Mesenchymal stem cell (in vitro differentiated cells and primary cell): ENCODE data around the gene AK5.
A peak's percentile ranks its signal among the peaks of the same experiment; 100 is the strongest.
"Not testable (repeated sequence)": the region's sequence is repeated elsewhere in the genome, so short reads cannot be mapped to it uniquely, and the experiment has no call there.

Experiments used
- DNase-seq: peaks from one replicate; pipeline ENCODE4 v3.0.0-alpha.2; 2013
- H2AFZ ChIP-seq: one replicate; pipeline ENCODE4 v1.6.1; 2013; ENCODE audit warnings: low read depth, mild to moderate bottlenecking, control low read depth, inconsistent platforms, low read length, moderate library complexity
- H2AK5ac ChIP-seq: 2 replicates; pipeline ENCODE4 v1.6.1; 2013; ENCODE audit warnings: low read length, moderate library complexity, mild to moderate bottlenecking, inconsistent platforms; ENCODE audit not compliant: severe bottlenecking
- H2BK120ac ChIP-seq: one replicate; pipeline ENCODE4 v1.6.1; 2013; ENCODE audit warnings: low read depth, mild to moderate bottlenecking, inconsistent platforms, low read length, moderate library complexity
- H2BK12ac ChIP-seq, 2 experiments: one replicate each; pipeline ENCODE4 v1.6.1; 2013; ENCODE audit warnings: inconsistent platforms in 2 of 2, low read length in 2 of 2, mild to moderate bottlenecking in 2 of 2, moderate library complexity in 2 of 2, control low read depth in 1 of 2
- H2BK15ac ChIP-seq: one replicate; pipeline ENCODE4 v1.6.1; 2013; ENCODE audit warnings: mild to moderate bottlenecking, low read depth, inconsistent platforms; ENCODE audit not compliant: poor library complexity, severe bottlenecking
- H2BK5ac ChIP-seq: 2 replicates; pipeline ENCODE4 v1.6.1; 2013; ENCODE audit warnings: low read depth, mild to moderate bottlenecking, low read length, control low read depth, inconsistent platforms; ENCODE audit not compliant: poor library complexity, severe bottlenecking
- H3K14ac ChIP-seq, 2 experiments: one replicate each; pipeline ENCODE4 v1.6.1; 2013; ENCODE audit warnings: inconsistent platforms in 2 of 2, low read length in 2 of 2, control low read depth in 1 of 2, mild to moderate bottlenecking in 1 of 2, moderate library complexity in 1 of 2
- H3K18ac ChIP-seq, 2 experiments: one replicate each; pipeline ENCODE4 v1.6.1; 2013; ENCODE audit warnings: inconsistent platforms in 2 of 2, low read length in 2 of 2, control low read depth in 1 of 2, low read depth in 1 of 2, mild to moderate bottlenecking in 1 of 2
- H3K23ac ChIP-seq, 2 experiments: one replicate each; pipeline ENCODE4 v1.6.1; 2013; ENCODE audit warnings: inconsistent platforms in 2 of 2, low read length in 2 of 2, mild to moderate bottlenecking in 2 of 2, moderate library complexity in 2 of 2, control low read depth in 1 of 2
- H3K27ac ChIP-seq: 2 replicates; pipeline ENCODE4 v1.5.1; 2013; ENCODE audit warnings: mild to moderate bottlenecking, moderate library complexity, low read length, control low read depth, inconsistent platforms; ENCODE audit not compliant: poor library complexity, severe bottlenecking
- H3K27me3 ChIP-seq, 2 experiments: 2 replicates each; pipeline versions ENCODE4 v1.6.1 to v1.7.0; 2013; ENCODE audit warnings: low read length in 2 of 2, mild to moderate bottlenecking in 2 of 2, moderate library complexity in 2 of 2, control low read depth in 1 of 2, inconsistent platforms in 1 of 2; ENCODE audit not compliant: control insufficient read depth in 1 of 2, insufficient read depth in 1 of 2
- H3K36me3 ChIP-seq, 2 experiments: 2 replicates each; pipeline versions ENCODE4 v1.6.1 to v1.7.0; 2013; ENCODE audit warnings: low read length in 2 of 2, control low read depth in 1 of 2, inconsistent platforms in 1 of 2, low read depth in 1 of 2, mild to moderate bottlenecking in 1 of 2; ENCODE audit not compliant: insufficient read depth in 2 of 2, control insufficient read depth in 1 of 2
- H3K4ac ChIP-seq, 2 experiments: one replicate each; pipeline ENCODE4 v1.6.1; 2013; ENCODE audit warnings: inconsistent platforms in 2 of 2, low read length in 2 of 2, mild to moderate bottlenecking in 2 of 2, moderate library complexity in 2 of 2, control low read depth in 1 of 2, low read depth in 1 of 2
- H3K4me1 ChIP-seq: 2 replicates; pipeline ENCODE4 v1.6.1; 2013; ENCODE audit warnings: low read depth, low read length, control low read depth; ENCODE audit not compliant: control insufficient read depth, insufficient read depth
- H3K4me2 ChIP-seq: 2 replicates; pipeline ENCODE4 v1.6.1; 2013; ENCODE audit warnings: low read length, mild to moderate bottlenecking, inconsistent platforms; ENCODE audit not compliant: poor library complexity, severe bottlenecking
- H3K4me3 ChIP-seq, 2 experiments: 2 replicates each; pipeline versions ENCODE4 v1.5.1 to v1.7.0; 2013; ENCODE audit warnings: low read length in 2 of 2, mild to moderate bottlenecking in 2 of 2, control low read depth in 1 of 2, low read depth in 1 of 2; ENCODE audit not compliant: insufficient read depth in 1 of 2
- H3K79me1 ChIP-seq: replicated peaks from 2 replicates; pipeline ENCODE4 v1.6.1; 2013; ENCODE audit warnings: mild to moderate bottlenecking, control low read depth, low read length, inconsistent platforms; ENCODE audit not compliant: poor library complexity, severe bottlenecking
- H3K9ac ChIP-seq: 2 replicates; pipeline ENCODE4 v1.7.0; 2013; ENCODE audit warnings: mild to moderate bottlenecking, low read length, moderate library complexity
- H3K9me3 ChIP-seq: 2 replicates; pipeline ENCODE4 v1.7.0; 2013; ENCODE audit warnings: mild to moderate bottlenecking, low read length; ENCODE audit not compliant: control insufficient read depth
- H4K8ac ChIP-seq: one replicate; pipeline ENCODE4 v1.6.1; 2013; ENCODE audit warnings: inconsistent platforms, mild to moderate bottlenecking, low read length, moderate library complexity
- H4K91ac ChIP-seq: one replicate; pipeline ENCODE4 v1.6.1; 2013; ENCODE audit warnings: mild to moderate bottlenecking, low read length, inconsistent platforms
- WGBS: methylation state at CpG from one replicate; pipeline ENCODE4 v1.1.7; 2013; ENCODE audit warnings: mixed read lengths; 5-methylcytosine and 5-hydroxymethylcytosine counted together

AK5 gene

DNA sequence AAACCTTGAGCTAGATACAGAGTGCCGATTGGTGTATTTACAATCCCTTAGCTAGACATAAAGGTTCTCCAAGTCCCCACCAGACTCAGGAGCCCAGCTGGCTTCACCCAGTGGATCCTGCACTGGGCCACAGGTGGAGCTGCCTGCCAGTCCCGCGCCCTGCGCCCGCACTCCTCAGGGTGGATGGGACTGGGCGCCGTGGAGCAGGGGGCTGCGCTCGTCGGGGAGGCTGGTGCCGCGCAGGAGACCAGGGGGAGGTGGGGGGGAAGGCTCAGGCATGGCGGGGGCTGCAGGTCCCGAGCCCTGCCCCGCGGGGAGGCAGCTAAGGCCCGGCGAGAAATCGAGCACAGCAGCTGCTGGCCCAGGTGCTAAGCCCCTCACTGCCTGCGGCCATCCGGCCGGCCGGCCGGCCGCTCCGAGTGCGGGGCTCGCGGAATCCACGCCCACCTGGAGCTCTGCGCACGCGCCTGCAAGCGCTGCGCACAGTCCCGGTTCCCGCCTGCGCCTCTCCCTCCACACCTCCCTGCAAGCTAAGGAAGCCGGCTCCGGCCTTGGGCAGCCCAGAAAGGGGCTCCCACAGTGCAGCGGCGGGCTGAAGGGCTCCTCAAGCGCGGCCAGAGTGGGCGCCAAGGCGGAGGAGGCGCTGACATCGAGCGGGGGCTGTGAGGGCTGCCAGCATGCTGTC is 249.9 kb downstream of the AK5 start:
- DNase-seq, H3K4me2 ChIP-seq, H3K4ac ChIP-seq, H2AK5ac ChIP-seq, H4K91ac ChIP-seq, H4K8ac ChIP-seq, H3K4me3 ChIP-seq, H3K9ac ChIP-seq, H2BK5ac ChIP-seq, H2AFZ ChIP-seq, H3K9me3 ChIP-seq, H2BK12ac ChIP-seq, H3K79me1 ChIP-seq, H3K18ac ChIP-seq, H3K27me3 ChIP-seq, H3K14ac ChIP-seq, H3K23ac ChIP-seq, H3K27ac ChIP-seq, H2BK120ac ChIP-seq, H3K4me1 ChIP-seq: not testable (repeated sequence)
- WGBS, result 99% methylated on average over 42 of the region's 49 CpGs
- peak overlapping the region; percentile 38 for H2BK15ac ChIP-seq
- H3K36me3 ChIP-seq, result peaks cover 0 to 14% of the 10 kb centered on the region in 2 experiments

DNA sequence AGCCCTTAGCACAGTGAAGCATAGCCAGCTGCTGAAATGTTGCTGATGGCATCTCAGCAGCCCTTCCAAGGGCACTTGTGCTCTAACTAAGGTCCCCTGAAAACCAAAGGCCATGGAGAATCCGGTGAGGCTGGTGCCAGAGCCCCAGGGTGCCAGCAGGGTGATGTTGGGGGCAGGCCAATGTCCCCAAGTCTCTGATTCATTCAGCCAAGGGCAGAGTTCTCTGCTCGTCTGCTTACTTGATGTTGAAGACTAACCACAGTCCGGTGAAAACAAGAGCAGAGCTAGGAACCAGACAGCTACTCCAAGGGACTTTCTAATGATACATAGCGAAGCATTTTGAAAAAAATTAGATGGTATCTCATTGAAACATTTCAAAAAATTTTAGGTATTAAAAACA is 250.8 kb downstream of the AK5 start:
- no peak overlapping the region for H3K23ac ChIP-seq
- H3K27ac ChIP-seq, result no peak overlapping the region
- no peak overlapping the region for H3K4me2 ChIP-seq
- H3K4me3 ChIP-seq, result no peak overlapping the region
- no peak overlapping the region for H2AFZ ChIP-seq
- peak overlapping the region; percentile 46 for H4K8ac ChIP-seq
- peak overlapping the region; percentile 97 for H2BK15ac ChIP-seq
- H3K9ac ChIP-seq, result no peak overlapping the region
- peaks cover 10% of the 10 kb centered on the region for H3K4me1 ChIP-seq
- H3K18ac ChIP-seq, result peak overlapping the region in 1 of 2 experiments; percentile 44
- H2BK5ac ChIP-seq, result no peak overlapping the region
- H3K79me1 ChIP-seq, result peaks cover 3% of the 10 kb centered on the region
- peak overlapping the region; percentile 19 for H2BK120ac ChIP-seq
- H3K9me3 ChIP-seq, result no peaks in the 10 kb centered on the region
- H3K4ac ChIP-seq, result peak overlapping the region; percentile 1 to 47
- peaks cover 0 to 14% of the 10 kb centered on the region in 2 experiments for H3K36me3 ChIP-seq
- no peak for DNase-seq
- 93% methylated on average over 3 of the region's 4 CpGs for WGBS
- peak overlapping the region; percentile 31 for H2AK5ac ChIP-seq
- H4K91ac ChIP-seq, result peak overlapping the region; percentile 61
- H3K14ac ChIP-seq, result no peak overlapping the region
- peak overlapping the region in 1 of 2 experiments; percentile 61 for H2BK12ac ChIP-seq
- H3K27me3 ChIP-seq, result no peaks in the 10 kb centered on the region

DNA sequence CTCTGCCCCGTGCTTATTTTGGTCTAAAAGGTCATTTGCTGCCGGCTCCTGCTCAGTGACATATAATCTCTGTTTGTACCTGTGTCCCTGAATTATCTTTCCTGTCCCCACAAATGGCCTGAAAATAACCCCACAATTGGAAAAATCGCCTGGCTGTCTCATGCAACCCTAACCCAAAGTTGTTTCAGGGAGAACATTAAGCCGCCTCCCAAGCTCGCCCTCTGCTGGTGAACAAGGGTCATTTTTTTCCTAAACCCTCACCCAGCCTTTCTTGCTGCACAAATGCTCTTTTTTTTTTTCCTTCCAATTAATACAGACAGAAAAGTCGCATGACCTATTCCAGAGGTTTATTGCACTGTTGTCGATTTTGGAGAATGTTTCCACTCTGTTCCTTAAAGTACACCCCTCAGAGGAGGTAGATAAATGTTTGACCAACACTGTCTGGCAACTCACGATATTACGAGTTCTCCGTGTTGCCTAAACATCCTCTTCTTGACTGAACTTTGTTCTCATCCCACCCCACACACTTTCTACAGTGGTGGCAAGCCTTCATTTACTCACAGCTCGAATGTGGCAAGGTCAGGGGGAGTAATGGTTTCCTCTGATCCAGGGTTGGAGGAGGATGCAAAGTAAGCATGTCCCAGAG is 252.0 kb downstream of the AK5 start:
- H3K18ac ChIP-seq, result peak overlapping the region; percentile 66 to 77
- H4K91ac ChIP-seq, result peak overlapping the region; percentile 78
- H2AFZ ChIP-seq, result no peak overlapping the region
- peak overlapping the region in 1 of 2 experiments; percentile 80 for H3K4ac ChIP-seq
- H3K4me1 ChIP-seq, result peaks cover 12% of the 10 kb centered on the region
- peak; percentile 67 for DNase-seq
- H3K27me3 ChIP-seq, result no peaks in the 10 kb centered on the region
- no peak overlapping the region for H3K14ac ChIP-seq
- 41% methylated on average over 10 of the region's 11 CpGs for WGBS
- H3K23ac ChIP-seq, result no peak overlapping the region
- H2BK5ac ChIP-seq, result peak overlapping the region; percentile 79
- H2BK12ac ChIP-seq, result peak overlapping the region; percentile 91 to 94
- H2BK120ac ChIP-seq, result no peak overlapping the region
- H2AK5ac ChIP-seq, result peak overlapping the region; percentile 88
- no peak overlapping the region for H2BK15ac ChIP-seq
- peak overlapping the region; percentile 39 for H3K9ac ChIP-seq
- H3K4me3 ChIP-seq, result no peak overlapping the region
- peaks cover 3% of the 10 kb centered on the region for H3K79me1 ChIP-seq
- H4K8ac ChIP-seq, result peak overlapping the region; percentile 24
- peak overlapping the region; percentile 65 for H3K27ac ChIP-seq
- H3K36me3 ChIP-seq, result peaks cover 0 to 14% of the 10 kb centered on the region in 2 experiments
- H3K4me2 ChIP-seq, result no peak overlapping the region
- H3K9me3 ChIP-seq, result no peaks in the 10 kb centered on the region

DNA sequence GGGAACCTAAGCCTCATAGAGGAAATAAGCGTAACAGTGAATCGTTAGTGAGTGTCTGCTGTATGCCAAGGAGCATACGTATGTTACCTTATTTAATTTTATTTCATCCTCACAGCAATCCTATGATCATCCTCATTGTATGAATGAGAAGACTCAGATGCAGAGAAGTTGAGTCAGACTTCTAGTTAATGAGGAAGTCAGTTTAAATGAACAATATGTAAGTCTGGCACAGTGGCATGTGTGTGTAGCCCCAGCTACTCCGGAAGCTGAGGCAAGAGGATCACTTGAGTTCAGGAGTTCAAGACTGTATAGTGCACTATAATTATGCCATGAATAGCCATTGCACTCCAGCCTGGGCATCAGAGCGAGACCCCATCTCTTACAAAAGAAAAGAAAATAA is 252.6 kb downstream of the AK5 start:
- no peaks in the 10 kb centered on the region for H3K9me3 ChIP-seq
- no peak overlapping the region for H3K18ac ChIP-seq
- peak overlapping the region; percentile 37 for H2BK15ac ChIP-seq
- H3K14ac ChIP-seq, result no peak overlapping the region
- H2AK5ac ChIP-seq, result peak overlapping the region; percentile 33
- no peak for DNase-seq
- peaks cover 0 to 14% of the 10 kb centered on the region in 2 experiments for H3K36me3 ChIP-seq
- WGBS, result 96% methylated on average over 3 of the region's 5 CpGs
- no peaks in the 10 kb centered on the region for H3K27me3 ChIP-seq
- H3K27ac ChIP-seq, result peak overlapping the region; percentile 65
- H3K4me1 ChIP-seq, result peaks cover 14% of the 10 kb centered on the region
- H2BK120ac ChIP-seq, result no peak overlapping the region
- no peak overlapping the region for H3K4ac ChIP-seq
- H3K4me2 ChIP-seq, result no peak overlapping the region
- H2AFZ ChIP-seq, result no peak overlapping the region
- no peak overlapping the region for H3K4me3 ChIP-seq
- peaks cover 3% of the 10 kb centered on the region for H3K79me1 ChIP-seq
- H3K9ac ChIP-seq, result no peak overlapping the region
- no peak overlapping the region for H4K91ac ChIP-seq
- H4K8ac ChIP-seq, result no peak overlapping the region
- H3K23ac ChIP-seq, result no peak overlapping the region
- H2BK12ac ChIP-seq, result no peak overlapping the region
- no peak overlapping the region for H2BK5ac ChIP-seq
